ENCODE results near the gene ADTRP.

ADTRP gene

GRCh38 chr6:11754625-11755271, 23.9 kb downstream of the ADTRP start:
- DNase-seq, result no peak

DNA sequence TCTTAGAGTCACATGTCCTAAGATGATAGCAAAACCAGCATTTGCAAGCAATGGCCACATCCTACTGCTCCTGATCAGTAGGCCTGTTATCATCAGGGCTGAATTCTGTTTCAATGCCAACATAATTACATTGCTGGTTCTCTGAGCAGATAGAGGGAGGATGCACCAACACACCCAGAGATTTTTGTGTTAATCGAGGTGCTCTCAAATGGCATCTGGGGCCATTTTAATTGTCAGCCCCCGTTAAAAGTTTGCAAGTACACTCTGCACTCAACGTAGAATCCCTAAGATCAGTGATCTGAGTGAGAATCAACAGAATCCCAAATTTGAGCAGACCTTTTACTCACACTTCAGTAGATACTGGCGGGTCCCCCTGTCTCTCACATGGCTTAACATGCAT, 24.8 kb downstream of the ADTRP start:
- DNase-seq, result no peak

DNA sequence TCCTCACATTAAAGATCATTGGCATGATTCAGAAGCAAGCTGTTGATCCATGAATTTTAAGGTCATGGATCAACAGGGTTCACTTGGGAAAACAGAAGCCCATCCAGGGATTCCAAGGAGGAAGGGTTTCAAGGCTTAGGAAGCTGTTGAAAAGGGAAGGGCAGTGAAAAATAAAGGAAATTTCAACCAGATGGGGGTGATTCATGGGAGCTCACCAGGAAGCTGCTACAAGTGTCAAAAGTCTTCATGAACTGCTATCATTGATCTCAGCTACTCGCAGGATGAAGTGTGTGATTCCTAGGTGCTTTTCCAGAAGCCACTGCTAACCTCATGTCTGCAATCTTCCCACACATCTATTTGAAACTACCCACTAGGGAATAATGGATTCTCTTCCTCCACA, 26.2 kb downstream of the ADTRP start:
- no peak for DNase-seq

- DNase-seq, result no peak
Observed at GRCh38 chr6:11750682-11751081, 27.9 kb downstream of the ADTRP start.

- no peak for DNase-seq
Observed at GRCh38 chr6:11748591-11749210, 29.9 kb downstream of the ADTRP start.

DNA sequence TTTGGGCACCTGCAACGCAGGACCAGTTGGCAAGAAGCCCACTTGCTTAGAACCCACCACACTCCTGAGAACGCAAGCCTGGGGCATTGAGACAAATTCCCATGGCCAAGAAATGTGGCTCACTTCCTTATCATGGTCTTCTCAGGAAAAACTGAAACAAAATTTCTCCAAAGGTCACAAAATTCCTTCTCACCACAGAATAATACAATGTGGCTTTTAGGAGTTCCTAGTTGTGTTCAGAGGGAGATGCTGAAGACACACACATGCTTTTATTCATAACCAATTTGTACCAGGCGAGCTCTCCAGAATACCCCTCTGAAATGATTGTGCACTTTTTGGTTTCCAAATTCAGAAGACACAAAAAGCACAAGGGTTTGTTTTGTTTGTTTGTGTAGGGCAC, 31.6 kb downstream of the ADTRP start:
- no peak for DNase-seq

- no peak for DNase-seq
Observed at GRCh38 chr6:11744753-11745152, 33.9 kb downstream of the ADTRP start.

DNA sequence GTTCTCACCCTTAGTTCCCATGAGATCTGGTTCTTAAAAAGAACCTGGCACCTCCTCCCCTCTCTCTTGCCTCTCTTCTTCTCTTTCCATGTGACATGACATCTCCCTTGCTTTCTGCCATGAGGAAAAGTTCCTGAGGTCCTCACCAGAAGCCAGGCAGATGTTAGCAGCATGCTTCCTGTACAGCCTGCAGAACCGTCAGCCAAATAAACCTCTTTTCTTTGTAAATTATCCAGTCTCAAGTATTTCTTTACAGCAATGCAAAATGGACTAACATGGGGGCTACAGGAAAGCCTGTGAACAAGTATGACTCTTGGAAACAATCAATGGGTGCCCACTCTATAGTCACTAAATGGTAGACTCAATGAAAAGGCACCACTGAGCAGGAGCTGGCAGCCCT, 34.5 kb downstream of the ADTRP start:
- no peak for DNase-seq

DNA sequence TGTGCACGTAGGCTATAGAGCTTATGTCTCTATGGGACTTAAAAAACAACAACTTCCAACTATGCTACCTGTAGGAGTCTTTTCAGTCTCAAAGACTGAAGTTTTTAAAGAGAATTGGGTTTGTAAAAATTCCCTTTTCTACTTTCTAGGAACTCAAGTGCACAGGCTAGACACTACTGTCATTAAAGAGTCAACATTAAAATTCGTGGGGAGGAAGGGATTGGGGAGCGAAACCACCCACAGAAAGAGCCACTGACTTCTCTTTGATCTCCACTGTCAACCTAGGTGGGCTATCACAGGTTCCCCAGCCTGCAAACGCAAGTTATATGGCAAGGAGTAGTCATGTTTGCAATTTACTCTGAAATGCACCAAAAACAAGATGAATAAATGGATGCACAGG, 37.7 kb downstream of the ADTRP start:
- no peak for DNase-seq

DNA sequence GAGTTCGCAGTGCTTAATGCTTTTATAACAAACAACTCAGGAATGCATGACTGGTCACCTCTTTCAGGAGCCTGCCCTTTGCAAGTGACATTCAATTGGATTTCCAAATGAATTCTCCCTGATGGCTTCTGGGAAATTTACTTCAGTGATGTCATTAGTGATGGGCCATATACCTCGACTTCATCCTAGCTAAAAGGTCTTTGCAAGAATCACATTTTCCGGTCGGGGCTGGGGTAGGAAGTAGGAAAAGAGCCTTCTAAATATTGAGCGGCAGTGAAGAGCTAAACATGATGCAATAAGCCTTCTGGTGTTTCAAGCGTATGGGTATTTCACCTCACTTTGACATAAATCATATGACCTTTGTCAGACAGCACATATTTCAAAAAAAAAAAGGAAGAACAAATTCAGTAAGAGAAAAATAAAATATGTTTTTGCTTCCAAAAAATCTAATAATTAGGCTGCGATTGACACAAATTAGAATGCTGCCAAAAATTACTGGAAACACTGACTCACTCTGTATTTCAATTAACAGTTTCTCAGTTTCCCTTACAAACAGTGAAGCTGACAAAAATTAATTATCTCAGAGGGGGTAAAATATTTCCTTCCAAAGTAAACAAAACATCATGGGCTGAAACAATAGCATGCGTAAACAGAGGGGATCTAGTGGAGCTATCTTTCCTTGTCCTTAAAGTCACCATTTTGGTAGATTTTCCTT, 39.8 kb downstream of the ADTRP start:
- DNase-seq, result no peak

DNA sequence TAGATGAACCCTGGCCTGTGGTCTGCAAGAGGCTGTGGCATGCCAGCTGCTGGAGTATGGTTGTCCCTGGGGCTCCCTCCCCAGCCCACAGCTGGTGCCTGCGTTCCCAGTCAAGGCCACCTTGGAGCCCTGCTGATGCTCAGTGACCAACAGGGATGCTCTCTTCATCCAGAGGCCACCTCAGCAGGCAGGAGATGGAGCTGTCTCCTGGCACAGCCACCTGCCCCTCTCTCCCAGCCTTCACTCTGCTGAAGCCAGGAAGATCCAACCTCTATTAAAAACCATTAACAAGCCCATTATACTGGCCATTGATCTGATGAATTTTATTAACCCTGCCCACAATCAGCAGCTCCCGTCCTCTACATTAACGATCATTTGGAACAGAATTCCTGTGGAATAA, 40.4 kb downstream of the ADTRP start:
- no peak for DNase-seq

GRCh38 chr6:11736601-11737000, 42.0 kb downstream of the ADTRP start:
- no peak for DNase-seq

DNA sequence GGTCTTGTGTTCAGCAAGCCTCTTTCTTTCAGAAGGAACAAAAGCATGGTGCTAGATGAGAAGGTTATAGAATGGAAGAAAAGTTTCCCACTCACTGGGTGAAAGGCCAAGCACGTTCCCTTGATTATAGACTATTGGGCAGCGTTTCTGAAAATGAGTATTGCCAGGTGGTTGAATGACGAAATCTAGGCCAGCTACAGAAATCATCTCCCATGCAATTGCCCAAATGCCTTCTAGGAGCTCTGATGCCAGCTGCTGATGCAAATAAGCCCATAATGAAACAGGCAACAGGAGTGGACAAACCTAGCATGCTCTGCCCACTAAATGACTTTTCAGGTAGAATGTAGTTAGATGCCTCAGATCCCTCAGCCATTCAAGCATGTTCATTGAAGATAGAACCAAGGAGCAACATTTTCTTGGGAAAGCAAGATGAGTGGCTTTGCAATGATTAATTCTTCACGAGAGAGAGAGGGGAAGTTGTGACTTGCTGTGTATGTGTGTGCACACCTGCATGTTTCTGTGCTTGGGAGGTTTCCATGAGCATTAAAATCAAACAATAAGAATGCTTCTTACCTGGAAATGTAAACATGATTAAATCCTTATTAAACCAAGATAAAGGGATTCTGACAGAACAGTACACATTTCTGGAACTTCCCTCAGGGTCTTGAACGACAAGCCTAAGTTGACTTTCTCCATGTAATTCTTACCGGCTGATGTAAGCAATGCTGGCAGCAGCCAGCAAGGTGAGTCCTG, 43.6 kb downstream of the ADTRP start:
- DNase-seq, result no peak

- DNase-seq, result peak; percentile 73
Observed at GRCh38 chr6:11732036-11732631, 46.5 kb downstream of the ADTRP start.

- no peak for DNase-seq
Observed at GRCh38 chr6:11731423-11731822, 47.2 kb downstream of the ADTRP start.

DNA sequence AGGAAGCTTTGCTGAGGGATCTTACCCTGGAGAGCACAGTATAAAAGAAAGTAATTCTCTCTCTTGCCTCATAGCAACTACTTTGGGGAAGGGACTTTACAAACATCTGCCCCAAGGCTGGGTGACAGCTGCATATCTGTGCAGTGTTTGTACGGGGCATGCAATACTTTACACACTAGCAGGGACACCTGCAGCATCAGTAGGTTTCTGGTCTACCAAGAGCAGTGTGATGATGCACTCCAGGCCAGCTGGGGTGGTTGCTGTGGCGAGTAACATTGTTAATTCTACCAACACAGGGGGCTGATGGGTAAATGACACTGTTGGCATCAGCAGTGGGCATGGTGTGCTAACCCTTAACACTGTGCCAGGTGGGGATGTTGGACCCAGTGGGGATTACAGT, 48.0 kb downstream of the ADTRP start:
- DNase-seq, result peak; percentile 51

GRCh38 chr6:11729076-11729475, 49.5 kb downstream of the ADTRP start:
- peak; percentile 63 for DNase-seq

GRCh38 chr6:11727998-11728961, 50.3 kb downstream of the ADTRP start:
- no peak for DNase-seq

- DNase-seq, result no peak
Observed at GRCh38 chr6:11727346-11727997, 51.1 kb downstream of the ADTRP start.

DNA sequence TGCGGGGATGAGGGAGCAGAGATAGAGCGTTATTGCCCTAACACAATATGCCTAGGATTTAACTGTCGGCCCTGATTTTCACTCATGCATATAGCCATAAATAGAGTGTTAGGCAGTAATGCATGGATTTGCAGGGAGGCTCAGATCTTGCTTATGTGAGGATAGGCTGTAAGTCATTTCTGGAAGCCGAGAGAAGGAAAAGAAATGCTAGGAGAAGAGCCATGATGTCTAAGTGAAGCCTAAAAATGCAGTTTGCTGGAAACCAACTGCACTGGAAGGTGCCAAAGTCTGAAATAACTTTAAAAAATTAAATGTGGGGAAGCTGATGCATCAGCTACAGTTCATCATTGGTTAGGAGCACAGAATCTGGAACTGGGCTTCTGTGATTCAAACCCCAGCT, 54.3 kb downstream of the ADTRP start:
- DNase-seq, result no peak
